CD14-positive monocyte (primary cell): ENCODE data around the gene DMC1. TPM values are rescaled to one million over a fixed set of nuclear protein-coding genes. Genes with fewer than 3 reads are reported as not detected.
A peak's percentile ranks its signal among the peaks of the same experiment; 100 is the strongest.
"Not testable (repeated sequence)": the region's sequence is repeated elsewhere in the genome, so short reads cannot be mapped to it uniquely, and the experiment has no call there.

ENCODE experiments used
- DNase-seq, 3 donors: peaks; one replicate each; pipeline ENCODE4 v3.0.0-alpha.2; 2011 to 2022
- H2AFZ ChIP-seq: 2 replicates; pipeline ENCODE4 v1.6.0; 2012; ENCODE audit warnings: mild to moderate bottlenecking, low read depth, low read length, inconsistent platforms; ENCODE audit not compliant: insufficient read depth, poor library complexity, severe bottlenecking
- H3K27ac ChIP-seq, 2 donors: 1 replicate in 1 of 2; 2 replicates in 1 of 2; pipeline ENCODE4 v1.5.1; 2012 to 2013; ENCODE audit warnings: low read length in 2 of 2, control low read depth in 1 of 2, inconsistent platforms in 1 of 2, low read depth in 1 of 2, mild to moderate bottlenecking in 1 of 2
- H3K27me3 ChIP-seq, 2 donors: one replicate each; pipeline versions ENCODE4 v1.6.0 to v1.6.1; 2011 to 2013; ENCODE audit warnings: low read length in 2 of 2; ENCODE audit not compliant: control insufficient read depth in 2 of 2, insufficient read depth in 2 of 2
- H3K36me3 ChIP-seq, 2 donors: replicated peaks in 1 of 2; 1 replicate in 1 of 2; 2 replicates in 1 of 2; pipeline versions ENCODE4 v1.5.1 to v1.6.1; 2012 to 2013; ENCODE audit warnings: low read length in 2 of 2, control low read depth in 1 of 2, inconsistent platforms in 1 of 2, mild to moderate bottlenecking in 1 of 2; ENCODE audit not compliant: insufficient read depth in 2 of 2, control insufficient read depth in 1 of 2
- H3K4me1 ChIP-seq, 2 donors: 1 replicate in 1 of 2; 2 replicates in 1 of 2; pipeline versions ENCODE4 v1.5.1 to v1.6.1; 2012 to 2013; ENCODE audit warnings: low read length in 2 of 2, control low read depth in 1 of 2, inconsistent platforms in 1 of 2, mild to moderate bottlenecking in 1 of 2, moderate library complexity in 1 of 2; ENCODE audit not compliant: insufficient read depth in 2 of 2, control insufficient read depth in 1 of 2
- H3K4me2 ChIP-seq: replicated peaks from 2 replicates; pipeline ENCODE3; 2012; ENCODE audit warnings: low read length, moderate library complexity, mild to moderate bottlenecking; ENCODE audit not compliant: poor library complexity, severe bottlenecking; ENCODE audit errors: extremely low read depth
- H3K4me3 ChIP-seq, 3 experiments: fragments of 200-600 bp in 1 of 3; sonication (generic) in 1 of 3; replicated peaks in 1 of 3; 1 replicate in 2 of 3; 2 replicates in 1 of 3; pipeline ENCODE4 v1.5.1; 2011 to 2013; ENCODE audit warnings: low read length in 3 of 3, mild to moderate bottlenecking in 3 of 3, control low read depth in 2 of 3, low read depth in 2 of 3, inconsistent platforms in 1 of 3, moderate library complexity in 1 of 3
- H3K79me2 ChIP-seq: 2 replicates; pipeline ENCODE4 v1.6.0; 2012; ENCODE audit warnings: mild to moderate bottlenecking, control low read depth, inconsistent platforms, low read length, moderate library complexity; ENCODE audit not compliant: insufficient read depth
- H3K9ac ChIP-seq: 2 replicates; pipeline ENCODE4 v1.6.0; 2017; ENCODE audit warnings: low read length, mild to moderate bottlenecking; ENCODE audit not compliant: insufficient read depth, poor library complexity, severe bottlenecking
- H3K9me3 ChIP-seq, 2 donors: replicated peaks in 1 of 2; 1 replicate in 1 of 2; 2 replicates in 1 of 2; pipeline versions ENCODE4 v1.5.1 to v1.6.1; 2012 to 2013; ENCODE audit warnings: low read length in 2 of 2, control low read depth in 1 of 2; ENCODE audit not compliant: control insufficient read depth in 1 of 2, insufficient read depth in 1 of 2
- H4K20me1 ChIP-seq: 2 replicates; pipeline ENCODE4 v1.6.0; 2012; ENCODE audit warnings: mild to moderate bottlenecking, low read length, control low read depth, moderate library complexity; ENCODE audit not compliant: insufficient read depth
- H3K27ac Mint-ChIP-seq, 7 donors: one replicate each; pipeline ENCODE4 v1.8.0; 2020; ENCODE audit warnings: mild to moderate bottlenecking in 7 of 7, mixed read lengths in 7 of 7, moderate library complexity in 6 of 7, inconsistent platforms in 2 of 7
- H3K27me3 Mint-ChIP-seq, 3 donors: one replicate each; pipeline ENCODE4 v1.8.0; 2021 to 2022; ENCODE audit warnings: low read depth in 3 of 3, mild to moderate bottlenecking in 3 of 3, mixed read lengths in 3 of 3, moderate library complexity in 3 of 3, inconsistent platforms in 1 of 3
- H3K36me3 Mint-ChIP-seq, 2 donors: one replicate each; pipeline ENCODE4 v1.8.0; 2020; ENCODE audit warnings: mixed read lengths in 2 of 2, inconsistent platforms in 1 of 2, mild to moderate bottlenecking in 1 of 2
- H3K4me1 Mint-ChIP-seq: one replicate; pipeline ENCODE4 v1.8.0; 2020; ENCODE audit warnings: mild to moderate bottlenecking, mixed read lengths
- H3K4me3 Mint-ChIP-seq, 2 donors: one replicate each; pipeline ENCODE4 v1.8.0; 2020; ENCODE audit warnings: mild to moderate bottlenecking in 2 of 2, mixed read lengths in 2 of 2, moderate library complexity in 1 of 2
- H3K9me3 Mint-ChIP-seq, 7 donors: one replicate each; pipeline ENCODE4 v1.8.0; 2020 to 2022; ENCODE audit warnings: mixed read lengths in 7 of 7, mild to moderate bottlenecking in 6 of 7, moderate library complexity in 6 of 7, inconsistent platforms in 2 of 7
- WGBS: methylation state at CpG from one replicate; pipeline ENCODE4 v1.1.5; 2013; ENCODE audit warnings: missing lambda C conversion rate; ENCODE audit not compliant: insufficient coverage; 5-methylcytosine and 5-hydroxymethylcytosine counted together
- intact Hi-C, 2 donors: fragments of 100-400 bp; cut with micrococcal nuclease; formaldehyde crosslinking; loops; one replicate each; pipeline versions ENCODE4 v1.15.0 to v1.15.1; 2023
- polyA plus RNA-seq, 3 donors: library from polyadenylated mRNA; depleted of rRNA in 1 of 3; unstranded in 2 of 3; stranded (reverse) in 1 of 3; fragments of 300-500 nt in 2 of 3; fragments of >200 nt in 1 of 3; fragmentation: Illumina TruSeq in 2 of 3; gene quantifications; 1 replicate in 2 of 3; 2 replicates in 1 of 3; pipeline ENCODE4 v1.2.3, GENCODE V29; 2012 to 2021
- TF ChIP-seq, protein P1 (sequence below): fragments of 200-600 bp; IDR thresholded peaks from one replicate; pipeline ENCODE4 v1.8.0; 2022; ENCODE audit warnings: antibody characterized with exemption, mild to moderate bottlenecking

DMC1 gene
- polyA plus RNA-seq, 3 donors = not detected

- Histone ChIP-seq H2AFZ (no peak overlapping the region), H4K20me1 (no peaks in the 10 kb centered on the region), H3K79me2 (no peaks in the 10 kb centered on the region), H3K36me3 (no peaks in the 10 kb centered on the region), H3K4me3 (no peak overlapping the region), H3K9me3 (no peaks in the 10 kb centered on the region), H3K27ac (no peak overlapping the region), H3K9ac (no peak overlapping the region), H3K4me2 (no peak overlapping the region), H3K4me1 (no peaks in the 10 kb centered on the region), H3K27me3 (no peaks in the 10 kb centered on the region)
- Mint-ChIP-seq H3K4me1 (no peaks in the 10 kb centered on the region), H3K9me3 (no peaks in the 10 kb centered on the region), H3K4me3 (no peak overlapping the region), H3K27ac (no peak overlapping the region), H3K27me3 (peaks cover 1 to 6% (median 5%) of the 10 kb centered on the region in 3 donors), H3K36me3 (no peaks in the 10 kb centered on the region)
- DNase-seq = no peak
- 93% methylated on average over 1 of the region's 2 CpGs for WGBS
- TF ChIP-seq, protein P1, sequence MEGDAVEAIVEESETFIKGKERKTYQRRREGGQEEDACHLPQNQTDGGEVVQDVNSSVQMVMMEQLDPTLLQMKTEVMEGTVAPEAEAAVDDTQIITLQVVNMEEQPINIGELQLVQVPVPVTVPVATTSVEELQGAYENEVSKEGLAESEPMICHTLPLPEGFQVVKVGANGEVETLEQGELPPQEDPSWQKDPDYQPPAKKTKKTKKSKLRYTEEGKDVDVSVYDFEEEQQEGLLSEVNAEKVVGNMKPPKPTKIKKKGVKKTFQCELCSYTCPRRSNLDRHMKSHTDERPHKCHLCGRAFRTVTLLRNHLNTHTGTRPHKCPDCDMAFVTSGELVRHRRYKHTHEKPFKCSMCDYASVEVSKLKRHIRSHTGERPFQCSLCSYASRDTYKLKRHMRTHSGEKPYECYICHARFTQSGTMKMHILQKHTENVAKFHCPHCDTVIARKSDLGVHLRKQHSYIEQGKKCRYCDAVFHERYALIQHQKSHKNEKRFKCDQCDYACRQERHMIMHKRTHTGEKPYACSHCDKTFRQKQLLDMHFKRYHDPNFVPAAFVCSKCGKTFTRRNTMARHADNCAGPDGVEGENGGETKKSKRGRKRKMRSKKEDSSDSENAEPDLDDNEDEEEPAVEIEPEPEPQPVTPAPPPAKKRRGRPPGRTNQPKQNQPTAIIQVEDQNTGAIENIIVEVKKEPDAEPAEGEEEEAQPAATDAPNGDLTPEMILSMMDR = no peak
- intact Hi-C loops = no loop called here
Measured at GRCh38 chr22:38601221-38601764, 31.3 kb upstream of the DMC1 start.

GRCh38 chr22:38599466-38599865 is 29.5 kb upstream of the DMC1 start:
- Mint-ChIP-seq H3K36me3 (no peaks in the 10 kb centered on the region), H3K4me1 (no peaks in the 10 kb centered on the region), H3K9me3 (no peaks in the 10 kb centered on the region), H3K27ac (no peak overlapping the region), H3K27me3 (peaks cover 1 to 8% (median 5%) of the 10 kb centered on the region in 3 donors), H3K4me3 (no peak overlapping the region)
- Histone ChIP-seq H4K20me1 (no peaks in the 10 kb centered on the region), H3K4me3 (no peak overlapping the region), H3K27ac (no peak overlapping the region), H3K79me2 (no peaks in the 10 kb centered on the region), H3K36me3 (no peaks in the 10 kb centered on the region), H3K9ac (no peak overlapping the region), H2AFZ (no peak overlapping the region), H3K27me3 (no peaks in the 10 kb centered on the region), H3K4me2 (no peak overlapping the region), H3K4me1 (no peaks in the 10 kb centered on the region), H3K9me3 (no peaks in the 10 kb centered on the region)
- intact Hi-C loops = no loop called here
- no peak for DNase-seq
- WGBS = 100% methylated on average over 5 of the region's 10 CpGs
- TF ChIP-seq, protein P1 = no peak

GRCh38 chr22:38582923-38583322 is 12.9 kb upstream of the DMC1 start:
- H4K20me1 ChIP-seq, H3K4me1 ChIP-seq, H3K27me3 ChIP-seq, H3K27me3 Mint-ChIP-seq, H3K4me3 ChIP-seq, DNase-seq, H3K79me2 ChIP-seq, H3K9me3 ChIP-seq, H3K36me3 ChIP-seq, H3K27ac ChIP-seq, H3K4me1 Mint-ChIP-seq, H3K4me2 ChIP-seq, H2AFZ ChIP-seq, H3K9me3 Mint-ChIP-seq, H3K36me3 Mint-ChIP-seq, H3K9ac ChIP-seq, intact Hi-C loops: not testable (repeated sequence)
- no CpG with 5 or more reads among the region's 3 CpGs for WGBS
- H3K4me3 Mint-ChIP-seq = peak overlapping the region in 1 of 2 donors; percentile 1
- H3K27ac Mint-ChIP-seq = peak overlapping the region in 1 of 7 donors; percentile 28
